IPS DF 19.7 (cell line): ENCODE results near the gene MRPL19.

ENCODE experiments used
- DNase-seq: peaks from one replicate; pipeline ENCODE4 v3.0.0-alpha.2; 2013; ENCODE audit warnings: low read depth, low spot score

The MRPL19 gene

GRCh38 chr2:75616406-75616805 is 30.2 kb upstream of the MRPL19 start:
- DNase-seq = no peak

DNA sequence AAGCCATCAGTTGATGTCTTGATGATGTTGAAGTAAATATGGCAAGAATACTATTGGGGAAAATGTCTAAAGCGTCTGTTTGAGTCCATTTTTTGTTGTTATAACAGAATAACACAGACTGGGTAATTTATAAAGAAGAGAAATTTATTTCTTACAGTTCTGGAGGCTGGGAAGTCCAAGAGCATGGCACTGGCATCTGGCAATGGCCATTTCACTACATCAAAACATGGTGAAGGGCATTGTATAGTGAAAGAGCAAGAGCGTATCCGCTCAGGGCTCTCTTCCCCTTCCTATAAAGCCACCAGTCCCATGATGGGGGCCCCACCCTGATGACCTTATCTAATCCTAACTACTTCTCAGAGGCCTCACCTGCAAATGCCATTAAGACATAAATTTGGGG is 29.6 kb upstream of the MRPL19 start:
- DNase-seq = no peak

DNA sequence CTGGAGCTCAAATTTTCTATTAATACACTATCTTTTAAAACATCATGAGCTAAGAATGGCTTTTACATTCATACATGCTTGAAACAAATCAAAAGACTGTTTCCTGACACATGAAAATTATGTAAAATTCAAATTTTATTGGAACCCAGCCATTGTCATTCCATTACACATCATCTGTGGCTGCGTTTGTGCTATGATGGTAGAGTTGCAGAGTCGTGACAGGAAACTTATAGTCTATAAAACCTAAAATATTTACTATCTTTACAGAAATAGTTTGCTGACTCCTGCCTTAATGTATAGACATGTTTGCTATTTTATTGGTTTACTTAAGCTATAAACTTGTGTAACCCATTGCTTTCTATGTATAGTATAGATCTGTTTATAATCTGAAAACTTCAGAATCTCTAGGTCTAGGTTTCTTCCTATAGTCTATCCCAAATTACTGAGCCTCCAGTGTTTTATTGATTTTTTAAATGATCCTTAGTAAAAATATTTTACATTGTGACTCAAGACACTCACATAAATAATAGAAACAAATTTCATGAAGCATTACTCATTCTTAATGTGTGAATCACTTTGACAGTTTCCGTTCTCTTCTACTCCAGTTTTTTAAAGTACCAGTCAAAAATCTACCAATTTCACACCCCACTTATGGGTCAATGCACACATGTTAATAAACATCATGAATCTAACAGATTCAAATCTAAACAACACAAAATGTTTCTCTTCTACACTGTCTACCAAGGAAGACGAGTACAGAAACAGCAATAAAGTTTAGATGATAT is 26.4 kb upstream of the MRPL19 start:
- DNase-seq = no peak

DNA sequence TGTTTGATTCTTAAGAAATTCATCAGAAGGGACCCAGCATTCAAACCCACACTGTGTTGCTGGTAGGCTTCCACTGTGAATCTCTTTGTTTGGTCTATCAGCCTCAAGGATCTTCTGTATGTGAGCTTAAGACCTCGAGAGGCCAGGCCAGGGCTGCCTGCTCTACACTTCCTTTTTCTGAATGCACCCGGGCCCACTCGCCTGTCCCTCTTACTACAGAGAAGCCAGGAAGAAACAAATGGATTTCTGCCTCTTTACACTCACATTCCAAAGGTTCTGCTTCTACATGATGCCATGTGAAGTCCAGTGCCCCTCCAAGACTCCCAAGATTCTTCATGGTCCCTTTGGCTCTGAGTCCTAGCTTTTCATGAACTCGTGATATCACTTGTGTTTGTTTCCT is 25.4 kb upstream of the MRPL19 start:
- DNase-seq = no peak

GRCh38 chr2:75622500-75622899 is 24.1 kb upstream of the MRPL19 start:
- no peak for DNase-seq

- DNase-seq = no peak
These were observed 23.7 kb upstream of the MRPL19 start for GRCh38 chr2:75622929-75623328.

GRCh38 chr2:75627902-75628504 is 18.6 kb upstream of the MRPL19 start:
- DNase-seq = peak; percentile 64

- no peak for DNase-seq
These were observed 14.4 kb upstream of the MRPL19 start for GRCh38 chr2:75632091-75632701.

DNA sequence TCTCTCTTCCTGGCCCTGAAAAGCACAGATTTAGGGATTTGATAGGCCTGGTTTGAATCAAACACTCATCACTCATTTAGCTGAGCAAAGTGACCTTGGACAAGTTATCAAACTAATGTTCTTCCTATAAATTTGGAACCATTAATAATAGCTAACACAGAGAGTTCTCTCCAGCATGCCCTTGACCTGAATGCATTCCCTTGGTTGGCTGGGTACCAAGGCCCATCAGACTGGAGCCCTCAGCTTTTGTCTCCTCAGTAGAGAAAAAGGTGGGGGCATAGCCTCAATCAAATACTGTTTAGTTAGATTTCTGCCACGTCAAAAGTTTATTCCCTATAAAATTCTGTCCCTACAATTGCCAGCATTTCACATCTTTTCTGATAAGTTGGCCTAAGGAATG is 13.8 kb upstream of the MRPL19 start:
- DNase-seq = no peak

GRCh38 chr2:75633620-75634019 is 13.0 kb upstream of the MRPL19 start:
- DNase-seq = no peak

- no peak for DNase-seq
These were observed 11.6 kb upstream of the MRPL19 start for GRCh38 chr2:75634945-75635344.

DNA sequence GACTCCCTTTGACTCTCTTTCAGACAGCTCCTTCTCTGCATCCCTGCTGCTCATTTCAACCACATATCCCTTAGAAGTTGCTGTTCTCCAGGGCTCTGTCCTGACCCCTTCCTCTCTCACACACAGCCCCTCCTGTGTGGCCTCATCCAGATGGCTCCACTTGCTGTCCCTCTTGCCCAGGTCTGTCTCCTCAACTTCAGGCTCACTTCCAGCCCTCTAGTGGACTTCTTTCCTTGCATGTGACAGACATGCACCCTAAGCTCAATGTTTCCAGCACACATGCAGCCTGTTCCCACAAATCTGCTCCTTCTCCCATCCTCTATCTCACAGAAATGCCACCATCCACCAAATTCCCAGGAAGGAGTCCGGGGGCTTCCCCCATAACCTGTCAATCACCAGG is 9.0 kb upstream of the MRPL19 start:
- no peak for DNase-seq

- no peak for DNase-seq
These were observed 5.9 kb upstream of the MRPL19 start for GRCh38 chr2:75640621-75641121.

DNA sequence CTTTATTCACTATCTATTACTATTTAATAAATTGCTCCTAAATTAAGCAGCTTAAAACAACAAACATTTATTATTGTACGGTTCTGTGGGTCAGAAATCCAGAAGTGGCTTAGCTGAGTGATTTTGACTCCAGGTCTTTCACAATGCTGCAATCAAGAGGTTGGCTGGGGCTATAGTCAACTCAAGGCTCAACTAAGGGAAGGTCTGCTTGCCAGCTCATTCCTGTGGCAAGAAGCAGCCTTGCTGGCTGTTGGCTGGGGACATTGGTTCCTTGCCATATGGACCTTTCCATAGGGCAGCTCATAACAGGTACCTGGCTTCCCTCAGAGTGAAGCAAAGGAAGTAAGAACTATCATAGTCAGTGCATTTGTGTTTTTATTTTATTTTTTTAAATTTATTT is 5.0 kb upstream of the MRPL19 start:
- no peak for DNase-seq

DNA sequence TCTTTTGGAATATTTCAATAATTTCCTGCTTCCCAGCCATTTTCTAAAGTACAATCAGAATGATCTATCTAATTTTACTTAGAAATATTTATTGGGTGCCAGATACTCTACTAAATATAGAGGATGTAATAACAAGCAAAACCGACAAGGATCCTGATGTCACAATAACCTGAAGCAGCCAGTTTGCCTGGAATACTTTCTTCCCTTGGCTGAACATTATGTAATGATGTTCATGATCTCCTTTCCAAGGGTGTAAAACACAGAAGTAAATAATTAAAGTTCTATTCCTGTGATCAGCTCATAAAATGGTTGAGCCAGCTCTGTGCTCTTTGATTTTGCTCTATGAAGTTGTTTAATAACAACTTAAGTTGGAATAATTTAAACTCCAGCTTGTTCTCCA is 2.6 kb upstream of the MRPL19 start:
- no peak for DNase-seq

DNA sequence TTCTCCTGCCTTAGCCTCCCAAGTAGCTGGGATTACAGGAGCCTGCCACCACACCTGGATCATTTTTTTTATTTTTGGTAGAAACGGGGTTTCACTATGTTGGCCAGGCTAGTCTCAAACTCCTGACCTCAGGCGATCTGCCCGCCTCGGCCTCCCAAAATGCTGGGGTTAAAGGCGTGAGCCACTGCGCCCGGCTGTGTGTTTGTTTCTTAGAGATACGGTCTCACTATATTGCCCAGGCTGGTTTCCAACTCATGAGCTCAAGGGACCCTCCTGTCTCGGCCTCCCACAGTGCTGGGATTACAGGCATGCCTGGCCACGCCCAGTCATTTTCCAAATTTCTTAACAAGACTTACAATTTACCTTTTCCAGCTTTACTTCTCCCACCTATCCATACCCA is 940 bp upstream of the MRPL19 start:
- DNase-seq = no peak

- no peak for DNase-seq
These were observed 447 bp upstream of the MRPL19 start for GRCh38 chr2:75646090-75646582.

DNA sequence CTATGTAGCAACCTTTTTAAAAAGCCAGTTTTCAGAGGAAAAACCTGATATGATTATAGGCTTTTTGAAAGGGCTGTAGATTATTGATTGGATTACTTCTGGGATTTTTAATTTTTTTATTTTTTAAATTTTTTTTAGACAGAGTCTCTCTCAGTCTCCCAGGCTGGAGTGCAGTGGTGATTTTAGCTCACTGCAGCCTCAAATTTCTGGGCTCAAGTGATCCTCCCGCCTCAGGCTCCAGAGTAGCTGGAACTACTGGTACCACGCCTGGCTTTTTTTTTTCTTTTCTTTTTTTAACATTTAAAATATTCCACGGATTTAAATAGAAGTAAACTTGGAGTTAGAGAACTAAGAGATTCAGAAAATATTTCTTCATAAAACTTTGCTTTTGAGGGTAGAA is 1.2 kb downstream of the MRPL19 start:
- DNase-seq = no peak

DNA sequence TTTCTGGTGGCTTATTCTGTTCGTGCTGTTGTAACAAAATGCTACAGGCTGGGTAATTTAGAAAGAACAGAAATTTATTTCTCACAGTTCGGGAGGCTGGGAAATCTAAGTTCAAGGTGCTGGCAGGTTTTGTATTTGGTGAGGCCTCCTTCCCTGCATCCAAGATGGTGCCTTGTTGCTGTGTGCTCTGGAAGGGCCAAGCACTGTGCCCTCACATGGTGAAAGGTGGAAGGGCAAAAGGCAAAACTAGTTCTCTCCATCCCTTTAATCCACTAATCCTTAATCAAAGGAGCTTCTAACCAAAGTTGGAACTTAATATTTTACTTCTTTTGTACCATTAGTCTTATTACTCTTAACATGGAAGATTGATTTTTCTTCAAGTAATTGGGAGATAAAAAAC is 7.4 kb downstream of the MRPL19 start:
- no peak for DNase-seq

DNA sequence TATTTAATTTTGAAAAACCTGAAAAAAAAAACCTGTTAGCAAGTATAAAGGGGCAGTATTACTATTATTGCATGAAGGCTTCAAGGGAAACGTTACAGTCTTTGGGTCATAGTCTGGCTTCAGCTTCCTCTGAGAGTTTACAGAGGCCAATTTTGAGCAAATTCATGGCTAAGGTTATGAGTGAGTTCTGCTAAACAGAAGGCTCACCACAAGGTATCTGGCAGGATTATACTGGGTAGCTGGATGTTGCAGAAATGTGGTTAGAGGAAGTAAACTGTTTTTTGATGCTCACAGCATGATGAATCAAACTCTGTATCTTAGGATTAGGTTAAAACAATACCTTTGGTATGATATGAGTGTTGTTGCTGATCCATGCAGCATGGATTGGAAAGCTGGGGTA is 9.3 kb downstream of the MRPL19 start:
- DNase-seq = no peak

GRCh38 chr2:75656563-75656962 is 10.0 kb downstream of the MRPL19 start:
- DNase-seq = no peak

GRCh38 chr2:75657798-75658197 is 11.2 kb downstream of the MRPL19 start:
- DNase-seq = no peak

DNA sequence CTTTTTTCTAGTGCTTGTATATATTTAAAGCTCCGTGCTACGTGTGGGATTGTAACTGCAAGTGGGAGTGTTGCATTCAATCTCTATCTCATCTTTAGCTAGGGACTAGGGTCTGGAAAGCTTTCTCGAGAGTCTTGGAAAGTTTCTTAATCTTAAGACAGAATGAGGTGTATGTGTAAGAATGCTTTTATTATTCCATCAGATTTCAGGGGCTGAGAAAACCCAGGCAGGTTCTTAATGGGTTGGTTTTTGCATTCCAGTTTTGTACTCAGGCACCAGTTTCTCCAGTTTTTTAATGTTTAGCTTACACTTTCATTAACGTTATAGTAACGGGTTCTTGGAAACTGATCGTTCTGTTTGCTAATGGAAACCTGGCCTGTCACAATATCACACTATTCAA is 20.3 kb downstream of the MRPL19 start:
- DNase-seq = no peak
